SJSA1 (cell line): ENCODE measurements around the gene MCAM. TPM values are rescaled to one million over a fixed set of nuclear protein-coding genes. Genes with fewer than 3 reads are reported as not detected.

Source experiments
- DNase-seq, 2 experiments: peaks; one replicate each; pipeline ENCODE4 v3.0.0-alpha.2; 2015 to 2020; ENCODE audit warnings: low spot score in 2 of 2, low read depth in 1 of 2
- H3K27ac ChIP-seq: fragments of 250-450 bp; sonication (Bioruptor Pico); 2 replicates; pipeline ENCODE4 v1.5.1; 2020; ENCODE audit warnings: mild to moderate bottlenecking, moderate library complexity
- H3K27me3 ChIP-seq: fragments of 250-450 bp; sonication (Bioruptor Pico); replicated peaks from 2 replicates; pipeline ENCODE4 v1.5.1; 2020; ENCODE audit warnings: mild to moderate bottlenecking, moderate library complexity
- H3K36me3 ChIP-seq: fragments of 250-450 bp; sonication (Bioruptor Pico); 2 replicates; pipeline ENCODE4 v1.5.1; 2020; ENCODE audit warnings: mild to moderate bottlenecking
- H3K4me1 ChIP-seq: fragments of 250-450 bp; sonication (Bioruptor Pico); replicated peaks from 2 replicates; pipeline ENCODE4 v1.6.1; 2021; ENCODE audit warnings: mild to moderate bottlenecking
- H3K4me3 ChIP-seq: fragments of 250-450 bp; sonication (Bioruptor Pico); 2 replicates; pipeline ENCODE4 v1.5.1; 2020; ENCODE audit warnings: mild to moderate bottlenecking
- H3K9me3 ChIP-seq: fragments of 250-450 bp; sonication (Bioruptor Pico); replicated peaks from 2 replicates; pipeline ENCODE4 v1.5.1; 2020; ENCODE audit warnings: mild to moderate bottlenecking
- total RNA-seq: library from RNA; depleted of rRNA; stranded (reverse); fragments of >200 nt; shearing (Covaris generic); gene quantifications from 2 replicates; pipeline ENCODE4 v1.2.3, GENCODE V29; 2014

The MCAM gene
- total RNA-seq, 1 experiment from 2014 or later, result 272 TPM

DNA sequence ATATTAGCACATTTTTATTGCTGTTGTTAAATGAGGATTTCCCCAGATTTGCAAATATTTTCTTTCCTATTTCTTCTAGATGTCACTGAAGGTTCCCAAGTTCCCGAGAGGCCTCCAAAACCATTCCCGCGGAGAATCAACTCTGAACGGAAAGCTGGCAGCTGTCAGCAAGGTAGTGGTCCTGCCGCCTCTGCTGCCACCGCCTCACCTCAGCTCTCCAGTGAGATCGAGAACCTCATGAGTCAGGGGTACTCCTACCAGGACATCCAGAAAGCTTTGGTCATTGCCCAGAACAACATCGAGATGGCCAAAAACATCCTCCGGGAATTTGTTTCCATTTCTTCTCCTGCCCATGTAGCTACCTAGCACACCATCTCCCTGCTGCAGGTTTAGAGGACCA, 17.5 kb downstream of the MCAM start:
- Histone ChIP-seq H3K27me3 (no peaks in the 10 kb centered on the region), H3K9me3 (no peaks in the 10 kb centered on the region), H3K4me3 (no peak overlapping the region), H3K36me3 (peaks cover 19% of the 10 kb centered on the region), H3K4me1 (no peaks in the 10 kb centered on the region), H3K27ac (no peak overlapping the region)
- DNase-seq, result no peak

DNA sequence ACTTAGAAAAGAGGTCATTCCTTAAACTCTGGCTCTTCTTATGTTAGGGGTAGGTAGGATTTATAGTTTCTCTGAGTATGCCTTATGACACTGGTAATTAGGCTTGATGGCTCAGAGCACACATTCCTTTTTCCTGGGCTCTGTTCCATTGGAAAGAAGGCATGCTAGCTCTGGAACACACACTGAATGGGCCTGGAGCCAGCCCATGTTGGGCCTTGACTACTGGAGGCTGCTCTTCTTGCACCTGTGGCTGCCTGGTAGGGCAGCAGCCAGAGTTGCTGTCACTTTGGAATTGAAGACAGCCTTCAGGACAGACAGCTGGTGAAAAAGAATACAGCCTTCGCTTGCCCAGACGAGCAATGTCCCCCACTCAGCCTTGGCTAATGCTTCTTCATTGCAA, 18.2 kb downstream of the MCAM start:
- Histone ChIP-seq H3K9me3 (no peaks in the 10 kb centered on the region), H3K27me3 (no peaks in the 10 kb centered on the region), H3K4me3 (no peak overlapping the region), H3K36me3 (peaks cover 18% of the 10 kb centered on the region), H3K4me1 (no peaks in the 10 kb centered on the region), H3K27ac (no peak overlapping the region)
- DNase-seq, result no peak

DNA sequence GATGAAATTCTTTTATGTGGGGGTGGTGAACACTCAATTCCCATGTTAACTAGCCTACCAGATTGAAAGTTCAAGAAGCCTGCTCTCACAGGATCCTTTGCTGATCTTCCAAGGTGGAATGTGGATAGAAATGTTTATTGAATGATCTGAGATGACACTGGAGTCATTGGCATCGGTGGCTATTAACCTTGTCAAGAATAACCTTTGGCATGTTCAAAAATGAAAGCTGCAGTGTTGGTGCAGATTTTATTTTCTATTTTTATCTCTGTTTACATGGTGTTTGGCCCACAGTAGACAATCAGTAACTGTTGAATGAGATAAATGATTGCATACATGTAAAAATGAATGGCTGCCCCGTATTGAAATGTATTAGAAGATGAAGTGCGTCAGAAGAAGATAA, 19.0 kb downstream of the MCAM start:
- no peaks in the 10 kb centered on the region for H3K27me3 ChIP-seq
- H3K36me3 ChIP-seq, result peaks cover 11% of the 10 kb centered on the region
- H3K9me3 ChIP-seq, result no peaks in the 10 kb centered on the region
- DNase-seq, result no peak
- H3K27ac ChIP-seq, result no peak overlapping the region
- H3K4me3 ChIP-seq, result no peak overlapping the region
- no peaks in the 10 kb centered on the region for H3K4me1 ChIP-seq

- Histone ChIP-seq H3K27ac (no peak overlapping the region), H3K27me3 (no peaks in the 10 kb centered on the region), H3K4me1 (no peaks in the 10 kb centered on the region), H3K4me3 (no peak overlapping the region), H3K9me3 (peaks cover 5% of the 10 kb centered on the region; the same call in 1 of the 2 replicates), H3K36me3 (peaks cover 17% of the 10 kb centered on the region)
- DNase-seq, result no peak
These were observed 21.8 kb downstream of the MCAM start for GRCh38 chr11:119295178-119295577.

DNA sequence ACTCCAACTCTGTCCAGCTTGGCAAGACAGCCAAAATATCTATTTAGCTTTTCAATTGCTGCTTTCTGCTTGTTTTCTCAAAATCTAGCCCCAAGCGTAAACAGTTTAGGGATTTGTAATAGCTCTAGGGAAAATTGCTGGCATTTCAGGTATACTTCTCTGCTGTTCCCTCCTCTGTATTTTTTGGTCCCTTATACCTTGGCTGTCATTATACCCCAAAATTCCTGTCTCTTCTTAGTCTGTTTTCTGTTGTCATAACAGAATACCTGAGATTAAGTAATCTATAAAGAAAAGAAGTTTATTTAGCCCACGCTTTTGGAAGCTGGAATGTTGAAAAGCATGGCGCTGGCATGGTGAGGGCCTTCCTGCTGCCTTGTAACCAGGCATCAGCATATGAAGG, 23.5 kb downstream of the MCAM start:
- peaks cover 5% of the 10 kb centered on the region; the same call in 1 of the 2 replicates for H3K9me3 ChIP-seq
- no peaks in the 10 kb centered on the region for H3K4me1 ChIP-seq
- no peaks in the 10 kb centered on the region for H3K27me3 ChIP-seq
- peaks cover 11% of the 10 kb centered on the region; the same call in 1 of the 2 replicates for H3K36me3 ChIP-seq
- no peak overlapping the region for H3K27ac ChIP-seq
- no peak overlapping the region for H3K4me3 ChIP-seq
- no peak for DNase-seq

DNA sequence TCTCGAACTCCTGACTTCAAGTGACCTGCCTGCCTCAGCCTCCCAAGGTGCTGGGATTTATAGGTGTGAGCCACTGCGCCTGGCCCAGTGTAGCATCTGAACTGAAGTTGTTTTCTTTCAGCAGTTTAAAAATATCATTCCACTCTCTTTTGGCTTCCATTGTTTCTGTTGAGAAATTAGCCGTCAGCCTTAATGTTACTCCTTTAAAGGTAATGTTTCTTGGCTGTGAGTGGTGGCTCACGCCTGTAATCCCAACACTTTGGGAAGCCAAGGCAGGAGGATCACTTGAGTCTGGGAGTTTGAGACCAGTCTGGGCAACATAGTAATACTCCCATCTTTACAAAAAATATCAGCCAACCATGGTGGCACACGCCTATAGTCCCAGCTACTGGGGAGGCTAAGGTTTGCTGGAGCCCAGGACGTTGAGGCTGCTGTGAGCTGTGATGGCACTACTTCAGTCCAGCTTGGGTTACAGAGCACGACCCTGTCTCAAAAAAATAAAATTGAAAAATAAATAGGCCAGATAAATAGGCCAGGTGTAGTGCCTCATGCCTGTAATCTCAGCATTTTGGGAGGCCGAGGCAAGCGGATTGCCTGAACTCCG, 25.9 kb downstream of the MCAM start:
- peaks cover 5% of the 10 kb centered on the region; the same call in 1 of the 2 replicates for H3K9me3 ChIP-seq
- DNase-seq, result no peak
- no peak overlapping the region for H3K27ac ChIP-seq
- no peaks in the 10 kb centered on the region for H3K27me3 ChIP-seq
- H3K4me3 ChIP-seq, result no peak overlapping the region
- H3K36me3 ChIP-seq, result peaks cover 15% of the 10 kb centered on the region
- no peaks in the 10 kb centered on the region for H3K4me1 ChIP-seq

DNA sequence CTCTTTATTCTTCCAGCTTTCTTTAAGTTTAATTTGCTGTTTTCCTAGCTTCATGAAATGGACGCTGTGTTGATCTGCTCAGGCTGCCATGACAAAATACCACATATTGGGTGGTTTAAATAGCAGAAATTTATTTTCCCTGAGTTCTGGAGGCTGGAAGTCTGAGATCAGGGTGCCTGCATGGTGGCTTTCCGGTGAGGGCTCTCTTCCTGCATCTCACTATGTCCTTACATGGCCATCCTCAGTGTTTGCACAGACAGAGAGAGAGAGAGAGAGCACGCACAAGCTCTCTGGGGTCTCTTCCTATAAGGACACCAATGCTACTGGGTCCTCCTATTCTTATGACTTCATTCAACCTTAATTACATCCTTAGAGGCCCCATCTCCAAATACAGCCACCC, 28.7 kb downstream of the MCAM start:
- no peak for DNase-seq
- Histone ChIP-seq H3K4me3 (no peak overlapping the region), H3K4me1 (no peaks in the 10 kb centered on the region), H3K27ac (no peak overlapping the region), H3K36me3 (peaks cover 18% of the 10 kb centered on the region), H3K9me3 (peaks cover 5% of the 10 kb centered on the region; the same call in 1 of the 2 replicates), H3K27me3 (no peaks in the 10 kb centered on the region)

- no peak for DNase-seq
- peaks cover 11% of the 10 kb centered on the region for H3K36me3 ChIP-seq
- H3K9me3 ChIP-seq, result no peaks in the 10 kb centered on the region
- no peaks in the 10 kb centered on the region for H3K4me1 ChIP-seq
- H3K27me3 ChIP-seq, result no peaks in the 10 kb centered on the region
- H3K4me3 ChIP-seq, result no peak overlapping the region
- H3K27ac ChIP-seq, result no peak overlapping the region
These were observed 31.5 kb downstream of the MCAM start for GRCh38 chr11:119285431-119285830.

DNA sequence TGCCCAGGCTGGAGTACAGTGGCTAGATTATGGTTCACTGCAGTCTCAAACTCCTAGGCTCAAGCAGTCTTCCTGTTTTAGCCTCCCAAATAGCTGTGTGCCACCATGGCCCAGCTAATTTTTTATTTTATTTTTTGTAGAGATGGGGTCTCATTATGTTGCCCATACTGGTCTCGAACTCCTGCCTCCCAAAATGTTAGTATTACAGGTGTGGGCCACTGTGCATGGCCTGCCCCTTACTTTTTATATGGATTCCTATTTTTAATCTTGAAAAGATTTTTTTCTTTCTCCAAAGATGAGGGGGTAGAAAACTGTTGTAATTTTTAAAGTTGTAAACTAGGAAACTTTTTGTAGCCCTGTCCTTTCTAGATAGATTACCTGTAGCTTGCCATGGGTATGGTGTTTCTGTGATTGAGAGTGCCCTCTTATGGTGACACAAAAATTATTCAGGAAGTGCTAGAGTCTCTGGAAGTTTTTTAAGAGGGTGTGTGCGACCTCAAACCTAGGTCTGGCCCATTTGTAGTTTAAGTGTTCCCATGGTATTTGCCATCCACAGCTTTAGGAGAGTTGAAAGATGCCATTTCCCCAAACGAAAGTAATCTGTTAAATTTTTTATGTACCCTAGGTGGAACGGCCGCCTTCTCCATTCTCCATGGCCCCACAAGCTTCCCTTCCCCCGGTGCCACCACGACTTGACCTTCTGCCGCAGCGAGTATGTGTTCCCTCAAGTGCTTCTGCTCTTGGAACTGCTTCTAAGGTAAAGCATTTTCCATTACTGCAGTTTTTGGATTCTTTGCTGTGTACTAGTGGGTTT, 32.4 kb downstream of the MCAM start:
- peaks cover 11% of the 10 kb centered on the region for H3K36me3 ChIP-seq
- no peak overlapping the region for H3K4me3 ChIP-seq
- DNase-seq, result no peak
- no peak overlapping the region for H3K27ac ChIP-seq
- no peaks in the 10 kb centered on the region for H3K27me3 ChIP-seq
- H3K4me1 ChIP-seq, result no peaks in the 10 kb centered on the region
- H3K9me3 ChIP-seq, result no peaks in the 10 kb centered on the region

DNA sequence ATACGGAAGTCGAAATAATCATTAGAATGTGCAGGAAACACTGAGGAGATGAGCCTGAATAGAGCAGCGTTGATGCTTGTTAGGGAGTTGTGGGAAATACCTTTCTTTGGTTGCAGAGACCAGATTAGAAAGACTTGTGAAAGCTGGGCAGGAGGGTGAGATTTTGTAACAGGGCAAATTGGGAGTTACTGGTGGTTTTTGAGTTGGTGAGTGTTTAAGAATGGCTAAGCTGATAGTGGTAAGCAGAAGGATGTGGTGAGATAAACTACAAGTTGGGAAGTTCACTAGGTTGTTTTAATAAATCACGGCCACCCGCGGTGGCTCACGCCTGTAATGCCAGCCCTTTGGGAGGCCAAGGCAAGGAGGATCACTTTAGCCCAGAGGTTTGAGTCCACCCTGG, 34.4 kb downstream of the MCAM start:
- no peak for DNase-seq
- Histone ChIP-seq H3K4me3 (no peak overlapping the region), H3K27me3 (no peaks in the 10 kb centered on the region), H3K36me3 (peaks cover 14% of the 10 kb centered on the region), H3K27ac (no peak overlapping the region), H3K4me1 (no peaks in the 10 kb centered on the region), H3K9me3 (no peaks in the 10 kb centered on the region)

DNA sequence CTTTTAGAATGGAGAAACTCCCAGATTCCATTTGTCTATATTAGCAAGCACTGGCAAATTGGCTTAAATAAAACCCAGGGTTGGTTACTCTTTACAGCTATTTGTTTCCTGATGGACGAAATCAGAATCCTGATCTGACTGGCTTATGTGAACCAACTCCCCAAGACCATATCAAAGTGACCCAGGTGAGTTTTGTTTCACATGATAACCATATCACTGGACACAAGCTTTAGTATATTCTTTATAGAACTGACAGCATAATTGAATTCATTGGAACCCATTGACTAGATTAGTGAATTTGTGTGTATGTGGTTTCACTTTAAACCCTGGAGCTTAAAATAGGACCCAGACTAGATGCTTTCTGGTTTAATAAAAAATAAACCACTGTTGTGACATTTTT, 39.3 kb downstream of the MCAM start:
- Histone ChIP-seq H3K27ac (no peak overlapping the region), H3K4me3 (no peak overlapping the region), H3K4me1 (no peaks in the 10 kb centered on the region), H3K9me3 (no peaks in the 10 kb centered on the region), H3K27me3 (no peaks in the 10 kb centered on the region), H3K36me3 (peaks cover 3% of the 10 kb centered on the region; the same call in 1 of the 2 replicates)
- DNase-seq, result no peak

- Histone ChIP-seq H3K9me3 (no peaks in the 10 kb centered on the region), H3K27me3 (no peaks in the 10 kb centered on the region), H3K4me1 (no peaks in the 10 kb centered on the region), H3K27ac (no peak overlapping the region), H3K4me3 (no peak overlapping the region), H3K36me3 (peaks cover 2% of the 10 kb centered on the region; the same call in 1 of the 2 replicates)
- no peak for DNase-seq
These were observed 43.2 kb downstream of the MCAM start for GRCh38 chr11:119273721-119274120.

DNA sequence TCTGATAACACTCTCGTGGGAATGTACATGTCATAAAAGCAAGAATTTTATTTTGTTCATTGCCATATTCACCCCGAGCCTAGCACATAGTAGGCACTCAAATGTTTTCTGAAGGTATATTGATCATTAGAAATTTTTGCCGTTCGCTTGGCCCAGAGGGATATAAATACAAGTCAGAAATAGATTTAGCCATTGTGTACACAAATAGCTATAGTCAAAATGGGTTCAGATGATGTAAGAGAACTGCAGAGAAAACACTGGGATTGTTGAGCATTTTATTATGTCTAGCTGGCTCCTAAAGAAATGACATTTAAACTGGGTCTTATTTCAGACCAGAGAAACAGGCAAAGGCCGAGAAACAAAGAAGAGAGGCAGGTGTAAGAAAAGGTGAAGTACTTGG, 49.3 kb downstream of the MCAM start:
- no peak for DNase-seq
- H3K36me3 ChIP-seq, result no peaks in the 10 kb centered on the region
- no peak overlapping the region for H3K4me3 ChIP-seq
- no peaks in the 10 kb centered on the region for H3K27me3 ChIP-seq
- peaks cover 12% of the 10 kb centered on the region for H3K4me1 ChIP-seq
- H3K9me3 ChIP-seq, result no peaks in the 10 kb centered on the region
- H3K27ac ChIP-seq, result no peak overlapping the region

DNA sequence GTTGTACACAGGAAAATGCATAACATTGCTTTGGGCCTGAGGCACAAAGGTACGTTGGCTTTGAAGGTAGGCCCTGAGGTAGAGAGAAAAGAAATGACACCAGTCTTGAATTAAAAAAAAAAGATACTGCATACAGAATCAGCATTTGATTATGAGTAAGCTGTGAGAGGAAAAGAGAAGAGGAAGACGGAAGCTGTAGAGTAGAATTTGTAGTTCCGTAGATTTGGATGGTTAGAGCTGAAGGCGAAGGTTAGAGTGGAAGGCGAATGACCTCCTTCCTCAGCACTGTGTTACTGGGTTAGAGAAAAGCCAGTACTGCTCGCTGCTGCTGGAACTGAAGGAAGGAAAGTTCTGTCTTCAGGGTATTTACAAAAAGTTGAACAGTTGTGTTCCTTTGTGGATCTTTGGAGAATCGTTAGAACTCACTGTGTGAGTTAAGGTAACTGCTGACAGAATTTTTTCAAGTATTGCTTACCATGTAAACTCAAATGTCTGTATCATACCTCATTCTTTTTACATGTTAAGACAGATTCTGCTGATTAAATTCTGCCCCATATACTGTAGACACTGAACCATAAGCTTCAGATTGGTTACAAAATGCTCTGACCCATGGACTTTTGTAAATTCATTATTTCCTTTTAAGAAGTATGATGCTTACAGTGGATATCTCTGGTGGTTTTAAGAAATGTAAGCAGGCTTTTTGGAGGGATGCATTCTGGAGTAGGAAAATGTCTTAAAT, 50.2 kb downstream of the MCAM start:
- no peaks in the 10 kb centered on the region for H3K36me3 ChIP-seq
- peaks cover 14% of the 10 kb centered on the region for H3K4me1 ChIP-seq
- H3K9me3 ChIP-seq, result no peaks in the 10 kb centered on the region
- H3K4me3 ChIP-seq, result no peak overlapping the region
- DNase-seq, result no peak
- no peaks in the 10 kb centered on the region for H3K27me3 ChIP-seq
- no peak overlapping the region for H3K27ac ChIP-seq
